ENCODE measurements around the gene CLN3.
"Not testable (repeated sequence)": the region's sequence is repeated elsewhere in the genome, so short reads cannot be mapped to it uniquely, and the experiment has no call there.

Gene CLN3

GRCh38 chr16:28494121-28494851, 2.4 kb upstream of the CLN3 start, which contains the start of gene APOBR:
Gene APOBR (plus strand): TSS chr16:28494643. CDS start chr16:28494682, 39 bp downstream.
- peak; percentile 94 for DNase-seq

DNA sequence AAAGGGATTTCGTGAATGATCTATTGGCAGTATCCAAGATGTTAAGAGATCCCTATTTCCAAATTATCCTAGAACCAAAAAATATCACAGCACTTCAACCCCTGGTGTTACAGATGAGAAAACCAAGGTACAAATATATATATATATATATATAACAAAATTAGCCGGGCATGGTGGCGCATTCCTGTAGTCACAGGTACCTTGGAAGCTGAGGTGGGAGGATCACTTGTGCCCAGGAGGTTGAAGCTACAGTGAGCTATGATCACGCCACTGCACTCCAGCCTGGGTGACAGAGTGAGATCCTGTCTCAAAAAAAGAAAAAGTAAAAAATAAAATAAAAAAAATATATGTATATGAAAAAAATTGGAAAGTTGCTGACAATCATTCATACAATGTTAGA, 637 bp upstream of the CLN3 start:
- no peak for DNase-seq

- DNase-seq = peak; percentile 27
These were observed 474 bp downstream of the CLN3 start for GRCh38 chr16:28491230-28491969.

GRCh38 chr16:28486266-28486665, 5.6 kb downstream of the CLN3 start:
- DNase-seq = no peak

GRCh38 chr16:28483361-28483760, 8.5 kb downstream of the CLN3 start:
- not testable (repeated sequence) for DNase-seq

GRCh38 chr16:28482026-28482425, 9.8 kb downstream of the CLN3 start:
- no peak for DNase-seq

DNA sequence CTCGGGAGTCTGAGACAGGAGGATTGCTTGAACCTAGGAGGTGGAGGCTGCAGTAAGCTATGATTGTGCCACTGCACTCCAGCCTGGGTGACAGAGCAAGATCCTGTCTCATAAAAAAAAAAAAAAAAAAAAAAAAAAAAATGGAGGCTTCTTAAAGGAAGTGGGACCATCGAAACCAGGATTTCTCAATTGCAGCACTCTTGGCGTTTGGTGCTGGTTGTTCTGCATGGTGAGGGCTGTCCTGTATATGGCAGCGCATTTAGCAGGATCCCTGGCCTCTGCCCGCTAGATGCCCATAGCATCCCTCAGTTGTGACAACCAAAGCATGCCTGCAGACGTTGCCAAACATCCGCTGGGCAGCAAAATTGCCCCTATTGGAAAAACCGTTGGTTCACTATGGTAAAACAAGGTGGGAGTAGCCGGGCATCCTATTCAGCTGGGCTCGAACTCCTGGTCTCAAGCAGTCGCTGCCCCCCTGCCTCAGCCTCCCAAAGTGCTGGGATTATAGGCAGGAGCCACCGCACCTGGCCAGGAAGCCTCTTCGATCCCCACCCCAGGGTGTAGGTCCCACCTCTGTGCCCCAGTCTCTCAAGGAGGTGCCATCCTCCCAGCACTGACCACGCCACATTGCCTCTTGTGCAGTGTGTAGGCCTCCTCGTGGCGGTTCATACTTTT, 13.2 kb downstream of the CLN3 start:
- no peak for DNase-seq

DNA sequence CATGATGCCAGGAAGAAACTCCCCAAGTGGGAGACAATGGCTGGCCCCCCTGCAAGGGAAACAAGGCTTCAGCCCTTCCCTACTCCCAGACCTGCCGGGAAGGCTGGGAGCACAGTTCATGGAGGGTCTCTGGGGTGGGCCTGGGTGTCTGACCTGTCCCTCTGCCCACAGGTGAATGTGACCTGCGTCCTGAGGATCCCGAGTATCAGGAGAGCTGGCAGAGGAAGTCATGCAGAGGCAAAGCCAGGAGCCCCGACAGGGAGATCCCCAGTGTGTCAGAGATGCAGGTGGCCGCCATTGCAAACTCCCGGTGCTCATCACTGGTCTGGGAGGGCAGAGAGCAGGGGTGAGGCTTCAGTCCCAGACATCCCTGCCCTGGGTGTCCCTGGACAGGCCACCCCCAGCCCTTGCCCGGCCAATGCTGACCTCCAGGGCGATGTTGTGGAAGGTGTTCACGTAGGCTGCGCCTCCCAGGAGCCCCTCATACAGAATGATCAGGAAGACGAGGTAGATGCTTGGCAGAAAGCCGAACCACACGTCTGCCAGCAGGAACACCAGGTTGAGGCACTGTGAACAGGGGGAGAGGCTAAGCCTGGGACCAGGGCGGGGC, 14.5 kb downstream of the CLN3 start:
- no peak for DNase-seq

- no peak for DNase-seq
These were observed 16.7 kb downstream of the CLN3 start for GRCh38 chr16:28475221-28475620.

DNA sequence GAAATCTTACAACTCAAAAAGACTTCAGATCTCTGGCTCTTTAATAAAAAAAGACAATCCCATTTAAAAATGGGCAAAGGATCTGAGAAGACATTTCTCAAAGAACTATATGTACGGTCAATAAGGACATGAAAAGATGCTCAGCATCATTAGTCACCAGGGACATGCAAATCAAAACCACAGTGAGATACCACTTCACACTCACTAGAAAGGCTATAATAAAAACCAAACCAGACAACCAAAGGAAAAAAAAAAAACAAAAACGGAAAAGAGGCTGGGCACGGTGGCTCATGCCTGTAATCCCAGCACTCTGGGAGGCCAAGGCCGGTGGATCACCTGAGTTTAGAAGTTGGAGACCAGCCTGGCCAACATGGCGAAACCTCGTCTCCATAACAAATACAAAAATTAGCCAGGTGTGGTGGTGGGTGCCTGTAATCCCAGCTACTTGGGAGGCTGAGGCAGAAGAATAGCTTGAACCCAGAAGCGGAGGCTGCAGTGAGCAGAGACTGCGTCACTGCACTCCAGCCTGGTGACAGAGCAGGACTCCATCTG, 18.1 kb downstream of the CLN3 start:
- DNase-seq = no peak

DNA sequence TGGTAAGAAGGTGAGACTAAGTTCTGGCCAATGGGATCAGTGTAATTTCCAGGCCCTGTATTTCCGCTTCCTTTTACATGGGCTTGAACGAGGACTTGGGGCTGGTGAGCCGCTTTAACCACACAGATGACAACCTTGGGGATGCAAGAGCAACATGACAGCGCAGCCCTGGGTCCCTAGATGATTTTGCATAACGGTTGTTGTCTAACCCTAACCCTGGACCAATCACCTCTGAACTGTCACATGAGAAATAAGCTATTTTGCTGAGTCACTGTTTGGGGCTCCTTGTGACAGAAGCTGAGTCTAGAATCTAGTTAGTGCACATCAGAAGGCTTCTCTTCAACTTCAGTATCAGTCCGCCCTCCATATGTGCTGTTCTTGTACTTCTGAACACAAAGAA, 44.8 kb downstream of the CLN3 start:
- not testable (repeated sequence) for DNase-seq

- DNase-seq = not testable (repeated sequence)
These were observed 45.5 kb downstream of the CLN3 start for GRCh38 chr16:28446388-28446787.

- not testable (repeated sequence) for DNase-seq
These were observed 47.9 kb downstream of the CLN3 start for GRCh38 chr16:28443943-28444342.

DNA sequence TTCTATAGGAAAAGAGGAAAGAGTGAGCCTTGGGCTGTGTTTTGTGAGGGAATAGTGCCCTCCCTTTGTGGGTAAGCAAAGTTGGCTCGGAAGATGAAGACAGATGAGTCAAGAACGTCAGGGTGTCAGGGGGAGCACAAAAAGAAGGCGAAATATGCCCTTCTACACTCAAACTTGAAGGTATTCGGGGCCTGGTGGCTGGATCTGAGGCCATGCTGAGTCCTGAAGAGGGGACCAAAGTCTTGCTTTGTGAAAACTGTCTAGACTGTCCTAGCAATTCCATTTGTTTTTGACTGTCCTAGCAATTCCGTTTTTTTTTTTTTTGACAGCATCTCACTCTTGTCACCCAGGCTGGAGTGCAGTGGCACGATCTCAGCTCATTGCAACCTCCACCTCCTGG, 53.0 kb downstream of the CLN3 start:
- DNase-seq = not testable (repeated sequence)

DNA sequence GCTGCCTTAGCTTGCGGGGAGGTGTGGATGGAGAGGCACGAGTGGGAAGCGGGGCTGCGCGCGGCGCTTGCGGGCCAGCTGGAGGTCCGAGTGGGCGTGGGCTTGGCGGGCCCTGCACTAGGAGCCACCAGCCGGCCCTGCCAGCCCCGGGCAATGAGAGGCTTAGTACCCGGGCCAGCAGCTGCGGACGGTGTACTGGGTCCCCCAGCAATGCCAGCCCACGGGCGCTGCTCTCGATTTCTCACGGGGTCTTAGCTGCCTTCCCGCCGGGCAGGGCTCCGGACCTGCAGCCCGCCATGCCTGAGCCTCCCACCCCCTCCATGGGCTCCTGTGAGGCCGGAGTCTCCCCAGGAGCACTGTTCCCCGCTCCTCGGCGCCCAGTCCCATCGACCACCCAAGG, 56.5 kb downstream of the CLN3 start:
- DNase-seq = not testable (repeated sequence)
